OCI-LY3 (cell line): ENCODE results near the gene BCL6B.

Experiments used
- H2AFZ ChIP-seq: fragments of 200-600, 300-600 bp; shearing (Covaris generic); 2 replicates; pipeline ENCODE4 v1.6.0; 2014; ENCODE audit warnings: antibody characterized with exemption, low read depth, low read length
- H3K27ac ChIP-seq: fragments of 200-600, 300-600 bp; sonication (generic); 2 replicates; pipeline ENCODE4 v1.5.1; 2014; ENCODE audit warnings: mild to moderate bottlenecking, low read length, moderate library complexity, mixed read lengths
- H3K27me3 ChIP-seq: fragments of 200-600, 300-600 bp; sonication (generic); 2 replicates; pipeline ENCODE4 v1.6.1; 2014; ENCODE audit warnings: low read depth, low read length, mixed read lengths
- H3K36me3 ChIP-seq: fragments of 200-600, 300-600 bp; sonication (generic); replicated peaks from 2 replicates; pipeline ENCODE3; 2014; ENCODE audit warnings: low read depth, low read length, mixed read lengths
- H3K4me1 ChIP-seq: fragments of 300-600, 200-600 bp; sonication (generic); 2 replicates; pipeline ENCODE4 v1.6.1; 2014; ENCODE audit warnings: low read length, mixed read lengths
- H3K4me2 ChIP-seq: fragments of 200-600, 300-600 bp; sonication (generic); 2 replicates; pipeline ENCODE4 v1.6.1; 2014; ENCODE audit warnings: low read length, mixed read lengths
- H3K4me3 ChIP-seq: fragments of 300-600, 200-600 bp; sonication (generic); 2 replicates; pipeline ENCODE4 v1.5.1; 2014; ENCODE audit warnings: antibody characterized with exemption, mild to moderate bottlenecking, low read length, moderate library complexity
- H3K79me2 ChIP-seq: fragments of 300-600, 200-600 bp; shearing (Covaris generic); 2 replicates; pipeline ENCODE4 v1.6.1; 2014; ENCODE audit warnings: mild to moderate bottlenecking, low read length, mixed read lengths
- H3K9ac ChIP-seq: fragments of 300-600, 200-600 bp; shearing (Covaris generic); 2 replicates; pipeline ENCODE4 v1.6.0; 2014; ENCODE audit warnings: mild to moderate bottlenecking, low read length, moderate library complexity
- H3K9me3 ChIP-seq: fragments of 200-600, 300-600 bp; shearing (Covaris generic); 2 replicates; pipeline ENCODE4 v1.6.1; 2014; ENCODE audit warnings: low read length, mixed read lengths; ENCODE audit not compliant: insufficient read depth
- H4K20me1 ChIP-seq: fragments of 200-600, 300-600 bp; sonication (generic); 2 replicates; pipeline ENCODE4 v1.6.1; 2016; ENCODE audit warnings: low read length, mixed read lengths; ENCODE audit not compliant: insufficient read depth
- EZH2phosphoT487 ChIP-seq: fragments of 200-600 bp; shearing (Covaris generic); IDR thresholded peaks from 2 replicates; pipeline ENCODE4 v1.6.1; 2018; ENCODE audit warnings: antibody characterized with exemption, mixed run types, low read depth
- TF ChIP-seq, protein P1 (sequence below): fragments of 200-600, 300-600 bp; sonication (generic); IDR thresholded peaks from 2 replicates; pipeline ENCODE4 v1.5.1; 2014; ENCODE audit warnings: antibody characterized with exemption, low read length, low read depth

The BCL6B gene

DNA sequence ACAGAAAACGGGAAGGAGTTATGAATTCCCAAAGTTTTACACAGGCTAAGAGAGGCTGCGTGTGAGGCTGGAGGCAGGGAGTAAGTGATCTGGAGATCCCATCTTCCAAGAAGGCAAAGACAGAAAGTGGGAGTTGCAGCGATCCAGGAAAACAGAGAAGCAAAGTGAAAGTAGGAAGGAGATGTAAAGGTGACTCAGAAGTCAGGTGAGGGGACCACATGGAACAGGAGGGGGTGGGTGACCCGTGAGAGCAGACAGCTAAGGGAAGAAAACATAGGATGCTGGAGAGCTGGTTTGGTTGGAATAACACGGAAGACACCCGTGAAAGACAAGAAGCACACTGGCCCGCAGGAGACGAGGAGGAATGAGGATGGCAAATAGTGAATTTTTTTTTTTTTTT lies 25.7 kb upstream of the BCL6B start:
- Histone ChIP-seq H3K27ac (no peak overlapping the region), H3K4me2 (no peak overlapping the region), H4K20me1 (no peaks in the 10 kb centered on the region), H3K79me2 (no peaks in the 10 kb centered on the region), H3K27me3 (no peaks in the 10 kb centered on the region), H3K4me1 (no peaks in the 10 kb centered on the region), H2AFZ (no peak overlapping the region), H3K36me3 (peaks cover 3% of the 10 kb centered on the region), H3K9me3 (no peaks in the 10 kb centered on the region), H3K9ac (no peak overlapping the region), H3K4me3 (no peak overlapping the region)
- TF ChIP-seq, protein P1, sequence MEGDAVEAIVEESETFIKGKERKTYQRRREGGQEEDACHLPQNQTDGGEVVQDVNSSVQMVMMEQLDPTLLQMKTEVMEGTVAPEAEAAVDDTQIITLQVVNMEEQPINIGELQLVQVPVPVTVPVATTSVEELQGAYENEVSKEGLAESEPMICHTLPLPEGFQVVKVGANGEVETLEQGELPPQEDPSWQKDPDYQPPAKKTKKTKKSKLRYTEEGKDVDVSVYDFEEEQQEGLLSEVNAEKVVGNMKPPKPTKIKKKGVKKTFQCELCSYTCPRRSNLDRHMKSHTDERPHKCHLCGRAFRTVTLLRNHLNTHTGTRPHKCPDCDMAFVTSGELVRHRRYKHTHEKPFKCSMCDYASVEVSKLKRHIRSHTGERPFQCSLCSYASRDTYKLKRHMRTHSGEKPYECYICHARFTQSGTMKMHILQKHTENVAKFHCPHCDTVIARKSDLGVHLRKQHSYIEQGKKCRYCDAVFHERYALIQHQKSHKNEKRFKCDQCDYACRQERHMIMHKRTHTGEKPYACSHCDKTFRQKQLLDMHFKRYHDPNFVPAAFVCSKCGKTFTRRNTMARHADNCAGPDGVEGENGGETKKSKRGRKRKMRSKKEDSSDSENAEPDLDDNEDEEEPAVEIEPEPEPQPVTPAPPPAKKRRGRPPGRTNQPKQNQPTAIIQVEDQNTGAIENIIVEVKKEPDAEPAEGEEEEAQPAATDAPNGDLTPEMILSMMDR = no peak
- TF ChIP-seq EZH2phosphoT487 = no peak

DNA sequence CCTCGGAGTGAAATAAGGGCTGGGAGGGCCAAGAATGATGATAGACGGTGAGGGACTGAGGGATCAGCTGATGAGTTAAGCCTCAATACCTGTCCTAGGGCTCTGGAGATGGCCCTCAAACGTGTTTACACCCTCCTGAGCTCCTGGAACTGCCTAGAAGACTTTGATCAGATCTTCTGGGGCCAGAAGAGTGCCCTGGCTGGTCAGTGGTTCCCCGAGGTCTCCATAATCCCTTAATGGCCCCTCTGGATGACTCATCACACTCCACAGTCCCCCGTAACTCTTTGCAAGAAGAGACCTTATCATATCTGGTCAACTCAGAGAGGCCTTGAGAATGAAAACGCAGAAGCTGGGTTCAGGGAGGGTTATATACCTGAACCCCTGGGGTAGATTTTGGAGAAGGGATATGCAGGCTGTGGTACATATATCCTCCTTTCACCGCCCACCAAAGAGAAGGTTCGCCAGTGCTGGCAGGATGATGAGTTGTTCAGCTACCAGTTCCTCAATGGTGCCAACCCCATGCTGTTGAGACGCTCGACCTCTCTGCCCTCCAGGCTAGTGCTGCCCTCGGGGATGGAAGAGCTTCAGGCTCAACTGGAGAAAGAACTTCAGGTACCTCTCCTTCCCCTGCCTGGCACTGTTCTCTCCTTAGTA lies 23.9 kb upstream of the BCL6B start:
- H3K9ac ChIP-seq = no peak overlapping the region
- no peaks in the 10 kb centered on the region for H3K4me1 ChIP-seq
- no peaks in the 10 kb centered on the region for H3K79me2 ChIP-seq
- TF ChIP-seq, protein P1 = no peak
- no peak for TF ChIP-seq EZH2phosphoT487
- no peaks in the 10 kb centered on the region for H3K9me3 ChIP-seq
- no peak overlapping the region for H3K4me2 ChIP-seq
- H3K27me3 ChIP-seq = no peaks in the 10 kb centered on the region
- peaks cover 3% of the 10 kb centered on the region for H3K36me3 ChIP-seq
- no peak overlapping the region for H3K27ac ChIP-seq
- no peaks in the 10 kb centered on the region; the same call in 1 of the 2 replicates for H4K20me1 ChIP-seq
- H3K4me3 ChIP-seq = no peak overlapping the region
- H2AFZ ChIP-seq = no peak overlapping the region

DNA sequence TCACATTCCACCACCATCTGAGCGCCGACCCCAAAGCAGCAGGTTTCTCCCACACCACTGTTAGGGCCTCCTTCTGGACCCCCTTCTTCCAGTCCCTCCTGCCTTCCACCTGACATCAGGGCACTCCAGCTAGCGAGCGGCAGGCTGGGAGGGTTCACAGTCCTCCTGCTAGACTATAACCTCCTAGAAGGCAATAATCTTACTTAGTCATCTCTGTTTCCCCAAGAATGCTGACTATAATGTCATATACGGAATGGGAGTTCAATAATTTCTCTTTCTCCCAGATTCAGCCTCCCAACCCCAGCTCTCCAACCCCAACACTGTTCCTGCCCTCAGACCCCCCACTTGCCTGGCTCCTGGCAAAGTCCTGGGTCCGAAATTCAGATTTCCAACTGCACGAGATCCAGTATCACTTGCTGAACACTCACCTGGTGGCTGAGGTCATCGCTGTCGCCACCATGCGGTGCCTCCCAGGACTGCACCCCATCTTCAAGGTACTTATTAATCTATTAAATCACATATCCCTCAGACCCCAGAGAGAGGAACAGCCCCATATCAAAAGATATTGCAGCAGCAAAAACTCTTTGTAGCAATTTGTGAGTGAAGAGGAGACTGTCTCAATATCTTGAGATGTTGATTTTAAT lies 21.4 kb upstream of the BCL6B start:
- Histone ChIP-seq H3K79me2 (no peaks in the 10 kb centered on the region), H4K20me1 (peaks cover 5% of the 10 kb centered on the region), H3K4me2 (no peak overlapping the region), H3K9me3 (no peaks in the 10 kb centered on the region), H3K36me3 (peaks cover 3% of the 10 kb centered on the region), H3K4me1 (no peaks in the 10 kb centered on the region), H3K9ac (no peak overlapping the region), H3K27me3 (no peaks in the 10 kb centered on the region), H3K27ac (no peak overlapping the region), H3K4me3 (no peak overlapping the region), H2AFZ (no peak overlapping the region)
- TF ChIP-seq EZH2phosphoT487 = no peak
- TF ChIP-seq, protein P1 = peak; percentile 56

- H4K20me1 ChIP-seq = peaks cover 5% of the 10 kb centered on the region
These were observed 20.4 kb upstream of the BCL6B start for GRCh38 chr17:7002288-7003047.

More at GRCh38 chr17:7002288-7003047, 20.4 kb upstream of the BCL6B start:
- Histone ChIP-seq H3K4me2 (no peak overlapping the region), H3K79me2 (no peaks in the 10 kb centered on the region), H3K9ac (no peak overlapping the region), H3K4me1 (no peaks in the 10 kb centered on the region), H3K27ac (no peak overlapping the region), H3K9me3 (no peaks in the 10 kb centered on the region), H3K4me3 (no peak overlapping the region), H3K27me3 (no peaks in the 10 kb centered on the region), H2AFZ (no peak overlapping the region), H3K36me3 (peaks cover 3% of the 10 kb centered on the region)
- no peak for TF ChIP-seq EZH2phosphoT487
